SKM-1 treated with dmso at 0.1 percent for 144 hours (cell line): ENCODE results near the gene ANTXRL.
"Not testable (repeated sequence)": the region's sequence is repeated elsewhere in the genome, so short reads cannot be mapped to it uniquely, and the experiment has no call there.

Experiments
- DNase-seq: peaks from one replicate; lab custom pipeline; 2025; ENCODE audit not compliant: unreplicated experiment; lab: John Stamatoyannopoulos, UW

Gene ANTXRL

GRCh38 chr10:46293832-46294640 lies 7.2 kb downstream of the ANTXRL start:
- no peak for DNase-seq

GRCh38 chr10:46294641-46295220 lies 7.9 kb downstream of the ANTXRL start:
- DNase-seq: no peak

- not testable (repeated sequence) for DNase-seq
Measured at GRCh38 chr10:46295350-46296010, 8.7 kb downstream of the ANTXRL start.

- not testable (repeated sequence) for DNase-seq
Measured at GRCh38 chr10:46296086-46296485, 9.3 kb downstream of the ANTXRL start.

GRCh38 chr10:46296641-46297141 lies 9.9 kb downstream of the ANTXRL start:
- no peak for DNase-seq

- no peak for DNase-seq
Measured at GRCh38 chr10:46297406-46298204, 10.8 kb downstream of the ANTXRL start.

GRCh38 chr10:46298477-46299285 lies 11.9 kb downstream of the ANTXRL start:
- peak; percentile 85 for DNase-seq

GRCh38 chr10:46299286-46299535 lies 12.4 kb downstream of the ANTXRL start:
- DNase-seq: no peak

GRCh38 chr10:46299536-46300369 lies 13.0 kb downstream of the ANTXRL start:
- DNase-seq: no peak

- not testable (repeated sequence) for DNase-seq
Measured at GRCh38 chr10:46300370-46300711, 13.5 kb downstream of the ANTXRL start.

- no peak for DNase-seq
Measured at GRCh38 chr10:46301056-46301645, 14.4 kb downstream of the ANTXRL start.

GRCh38 chr10:46301721-46302479 lies 15.1 kb downstream of the ANTXRL start:
- DNase-seq: no peak

- DNase-seq: not testable (repeated sequence)
Measured at GRCh38 chr10:46302765-46303352, 16.1 kb downstream of the ANTXRL start.

- no peak for DNase-seq
Measured at GRCh38 chr10:46304062-46304461, 17.3 kb downstream of the ANTXRL start.

GRCh38 chr10:46304671-46305070 lies 17.9 kb downstream of the ANTXRL start:
- not testable (repeated sequence) for DNase-seq

- DNase-seq: no peak
Measured at GRCh38 chr10:46305079-46305818, 18.5 kb downstream of the ANTXRL start.

GRCh38 chr10:46305986-46306385 lies 19.2 kb downstream of the ANTXRL start:
- DNase-seq: no peak
